Measurements from ENCODE around the gene ZNF407.
A peak's percentile ranks its signal among the peaks of the same experiment; 100 is the strongest.

Gene ZNF407

GRCh38 chr18:74980669-74981068 is 383.0 kb downstream of the ZNF407 start:
- POLR2A ChIA-PET: no interaction called here
- WGBS (ENCODE audit: insufficient coverage): 96% methylated on average over 6 of the region's 6 CpGs

GRCh38 chr18:74981476-74981875 is 383.8 kb downstream of the ZNF407 start:
- CTCF ChIA-PET: no interaction called here
- Histone ChIP-seq H3K27me3 (replicated peaks in 2 of 5; ENCODE audit: control insufficient read depth in 4 of 5, insufficient read depth in 5 of 5, low read length in 4 of 5) (no peaks in the 10 kb centered on the region), H3K4me1 (ENCODE audit: control extremely low read depth in 1 of 4, control insufficient read depth in 4 of 4, insufficient read depth in 4 of 4, low read length in 3 of 4) (no peaks in the 10 kb centered on the region), H3K4me3 (ENCODE audit: control insufficient read depth in 1 of 7, extremely low read depth in 1 of 7, insufficient read depth in 4 of 7, low read depth in 2 of 7, low read length in 6 of 7) (no peak overlapping the region), H3K36me3 (ENCODE audit: control insufficient read depth in 4 of 4, insufficient read depth in 4 of 4, low read length in 3 of 4) (peaks cover 0 to 5% (median 0%) of the 10 kb centered on the region in 4 experiments), H3K9me3 (ENCODE audit: control extremely low read depth in 1 of 5, control insufficient read depth in 4 of 5, insufficient read depth in 2 of 5, low read depth in 1 of 5, low read length in 4 of 5) (no peaks in the 10 kb centered on the region), H3K27ac (ENCODE audit: insufficient read depth in 1 of 2, low read depth in 1 of 2, low read length in 2 of 2, poor library complexity in 1 of 2, severe bottlenecking in 2 of 2) (no peak overlapping the region)
- POLR2A ChIA-PET: no interaction called here
- 100% methylated on average over 5 of the region's 9 CpGs for WGBS (ENCODE audit: insufficient coverage)
- no peak for DNase-seq

More at GRCh38 chr18:74980669-74981068, 383.0 kb downstream of the ZNF407 start:
- DNase-seq: no peak
- Histone ChIP-seq H3K9me3 (ENCODE audit: control extremely low read depth in 1 of 5, control insufficient read depth in 4 of 5, insufficient read depth in 2 of 5, low read depth in 1 of 5, low read length in 4 of 5) (no peaks in the 10 kb centered on the region), H3K27me3 (replicated peaks in 2 of 5; ENCODE audit: control insufficient read depth in 4 of 5, insufficient read depth in 5 of 5, low read length in 4 of 5) (no peaks in the 10 kb centered on the region), H3K4me1 (ENCODE audit: control extremely low read depth in 1 of 4, control insufficient read depth in 4 of 4, insufficient read depth in 4 of 4, low read length in 3 of 4) (no peaks in the 10 kb centered on the region), H3K4me3 (ENCODE audit: control insufficient read depth in 1 of 7, extremely low read depth in 1 of 7, insufficient read depth in 4 of 7, low read depth in 2 of 7, low read length in 6 of 7) (no peak overlapping the region), H3K27ac (ENCODE audit: insufficient read depth in 1 of 2, low read depth in 1 of 2, low read length in 2 of 2, poor library complexity in 1 of 2, severe bottlenecking in 2 of 2) (no peak overlapping the region), H3K36me3 (ENCODE audit: control insufficient read depth in 4 of 4, insufficient read depth in 4 of 4, low read length in 3 of 4) (peaks cover 0 to 5% (median 0%) of the 10 kb centered on the region in 4 experiments)
- CTCF ChIA-PET: no interaction called here

GRCh38 chr18:74982946-74983635 is 385.4 kb downstream of the ZNF407 start:
- H3K27ac ChIP-seq (ENCODE audit: insufficient read depth in 1 of 2, low read depth in 1 of 2, low read length in 2 of 2, poor library complexity in 1 of 2, severe bottlenecking in 2 of 2): no peak overlapping the region
- H3K9me3 ChIP-seq (ENCODE audit: control extremely low read depth in 1 of 5, control insufficient read depth in 4 of 5, insufficient read depth in 2 of 5, low read depth in 1 of 5, low read length in 4 of 5): no peaks in the 10 kb centered on the region
- peak in 2 of 3 donors; percentile 46 to 58 for DNase-seq
- ChIA-PET CTCF (no interaction called here), POLR2A (interaction anchor here (0.7 kb wide), 1 partner anchor 1370 kb away, joined by 3 read pairs; no protein-coding TSS in a partner anchor)
- no peaks in the 10 kb centered on the region for H3K4me1 ChIP-seq (ENCODE audit: control extremely low read depth in 1 of 4, control insufficient read depth in 4 of 4, insufficient read depth in 4 of 4, low read length in 3 of 4)
- no peak overlapping the region for H3K4me3 ChIP-seq (ENCODE audit: control insufficient read depth in 1 of 7, extremely low read depth in 1 of 7, insufficient read depth in 4 of 7, low read depth in 2 of 7, low read length in 6 of 7)
- no peaks in the 10 kb centered on the region for H3K27me3 ChIP-seq (replicated peaks in 2 of 5; ENCODE audit: control insufficient read depth in 4 of 5, insufficient read depth in 5 of 5, low read length in 4 of 5)
- H3K36me3 ChIP-seq (ENCODE audit: control insufficient read depth in 4 of 4, insufficient read depth in 4 of 4, low read length in 3 of 4): peaks cover 0 to 5% (median 0%) of the 10 kb centered on the region in 4 experiments
- WGBS (ENCODE audit: insufficient coverage): 77% methylated on average over 5 of the region's 6 CpGs

DNA sequence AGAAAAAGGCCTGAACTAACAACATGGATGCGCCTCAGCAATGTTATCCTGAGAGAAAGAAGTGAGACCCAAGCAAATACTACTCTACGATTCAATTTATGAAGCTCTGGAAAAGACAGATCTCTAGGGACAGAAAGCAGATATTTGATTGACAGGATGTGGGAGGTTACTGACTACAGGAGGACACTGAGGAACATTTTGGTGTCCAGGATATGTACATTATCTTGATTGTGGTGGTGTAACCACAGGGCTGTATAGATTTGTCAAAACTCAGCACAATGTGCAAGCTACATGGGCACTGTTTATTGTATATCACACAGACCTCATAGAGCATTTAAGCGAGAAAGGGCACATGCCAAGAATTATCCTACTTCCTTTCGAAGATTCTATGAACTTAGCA is 391.5 kb downstream of the ZNF407 start:
- ChIA-PET CTCF (no interaction called here), POLR2A (no interaction called here)
- peaks cover 0 to 21% (median 10%) of the 10 kb centered on the region in 4 experiments for H3K4me1 ChIP-seq (ENCODE audit: control extremely low read depth in 1 of 4, control insufficient read depth in 4 of 4, insufficient read depth in 4 of 4, low read length in 3 of 4)
- no peaks in the 10 kb centered on the region for H3K9me3 ChIP-seq (ENCODE audit: control extremely low read depth in 1 of 5, control insufficient read depth in 4 of 5, insufficient read depth in 2 of 5, low read depth in 1 of 5, low read length in 4 of 5)
- no peaks in the 10 kb centered on the region for H3K27me3 ChIP-seq (replicated peaks in 2 of 5; ENCODE audit: control insufficient read depth in 4 of 5, insufficient read depth in 5 of 5, low read length in 4 of 5)
- 100% methylated on average over 2 of the region's 4 CpGs for whole genome bisulfite sequencing (ENCODE audit: insufficient coverage)
- DNase-seq: no peak
- H3K27ac ChIP-seq (ENCODE audit: insufficient read depth in 1 of 2, low read depth in 1 of 2, low read length in 2 of 2, poor library complexity in 1 of 2, severe bottlenecking in 2 of 2): no peak overlapping the region
- H3K4me3 ChIP-seq (ENCODE audit: control insufficient read depth in 1 of 7, extremely low read depth in 1 of 7, insufficient read depth in 4 of 7, low read depth in 2 of 7, low read length in 6 of 7): no peak overlapping the region
- no peaks in the 10 kb centered on the region for H3K36me3 ChIP-seq (ENCODE audit: control insufficient read depth in 4 of 4, insufficient read depth in 4 of 4, low read length in 3 of 4)

GRCh38 chr18:74990563-74991081 is 393.0 kb downstream of the ZNF407 start:
- H3K4me1 ChIP-seq (ENCODE audit: control extremely low read depth in 1 of 4, control insufficient read depth in 4 of 4, insufficient read depth in 4 of 4, low read length in 3 of 4): peaks cover 0 to 35% (median 12%) of the 10 kb centered on the region in 4 experiments
- H3K36me3 ChIP-seq (ENCODE audit: control insufficient read depth in 4 of 4, insufficient read depth in 4 of 4, low read length in 3 of 4): no peaks in the 10 kb centered on the region
- H3K9me3 ChIP-seq (ENCODE audit: control extremely low read depth in 1 of 5, control insufficient read depth in 4 of 5, insufficient read depth in 2 of 5, low read depth in 1 of 5, low read length in 4 of 5): no peaks in the 10 kb centered on the region
- H3K27me3 ChIP-seq (replicated peaks in 2 of 5; ENCODE audit: control insufficient read depth in 4 of 5, insufficient read depth in 5 of 5, low read length in 4 of 5): no peaks in the 10 kb centered on the region
- H3K27ac ChIP-seq (ENCODE audit: insufficient read depth in 1 of 2, low read depth in 1 of 2, low read length in 2 of 2, poor library complexity in 1 of 2, severe bottlenecking in 2 of 2): no peak overlapping the region
- peak overlapping the region in 2 of 7 experiments; percentile 44 to 47 for H3K4me3 ChIP-seq (ENCODE audit: control insufficient read depth in 1 of 7, extremely low read depth in 1 of 7, insufficient read depth in 4 of 7, low read depth in 2 of 7, low read length in 6 of 7)
- ChIA-PET CTCF (interaction anchor here (0.7 to 1.6 kb wide), 4 partner anchors 27 to 483 kb away, joined by 3 to 4 read pairs (median 4); no protein-coding TSS in a partner anchor), POLR2A (interaction anchor here (0.7 kb wide), 1 partner anchor 1082 kb away, joined by 3 read pairs; no protein-coding TSS in a partner anchor)
- DNase-seq: peak; percentile 31 to 85 (median 73)
- WGBS (ENCODE audit: insufficient coverage): 40% methylated on average over 2 of the region's 4 CpGs

- no peak overlapping the region for H3K27ac ChIP-seq (ENCODE audit: insufficient read depth in 1 of 2, low read depth in 1 of 2, low read length in 2 of 2, poor library complexity in 1 of 2, severe bottlenecking in 2 of 2)
- DNase-seq: peak in 2 of 3 donors; percentile 7 to 33
- CTCF ChIA-PET: interaction anchor here (1.5 kb wide), 1 partner anchor 11 kb away, joined by 6 read pairs; no protein-coding TSS in a partner anchor
- no peaks in the 10 kb centered on the region for H3K36me3 ChIP-seq (ENCODE audit: control insufficient read depth in 4 of 4, insufficient read depth in 4 of 4, low read length in 3 of 4)
- POLR2A ChIA-PET: no interaction called here
- 94% methylated on average over 17 of the region's 19 CpGs for WGBS (ENCODE audit: insufficient coverage)
- H3K27me3 ChIP-seq (replicated peaks in 2 of 5; ENCODE audit: control insufficient read depth in 4 of 5, insufficient read depth in 5 of 5, low read length in 4 of 5): no peaks in the 10 kb centered on the region
- H3K9me3 ChIP-seq (ENCODE audit: control extremely low read depth in 1 of 5, control insufficient read depth in 4 of 5, insufficient read depth in 2 of 5, low read depth in 1 of 5, low read length in 4 of 5): no peaks in the 10 kb centered on the region
- no peak overlapping the region for H3K4me3 ChIP-seq (ENCODE audit: control insufficient read depth in 1 of 7, extremely low read depth in 1 of 7, insufficient read depth in 4 of 7, low read depth in 2 of 7, low read length in 6 of 7)
- H3K4me1 ChIP-seq (ENCODE audit: control extremely low read depth in 1 of 4, control insufficient read depth in 4 of 4, insufficient read depth in 4 of 4, low read length in 3 of 4): peaks cover 0 to 35% (median 12%) of the 10 kb centered on the region in 4 experiments
Measured at GRCh38 chr18:74994502-74995418, 397.1 kb downstream of the ZNF407 start.
